ENCODE data around the gene PACS2. TPM values are rescaled to one million over a fixed set of nuclear protein-coding genes. Genes with fewer than 3 reads are reported as not detected.
"Not testable (repeated sequence)": the region's sequence is repeated elsewhere in the genome, so short reads cannot be mapped to it uniquely, and the experiment has no call there.

The PACS2 gene
- total and polyA plus RNA-seq, 2 donors (not counting 3 experiments of a cell fraction or from before 2014, with no cell fraction given): 52.7 to 86.3 TPM

DNA sequence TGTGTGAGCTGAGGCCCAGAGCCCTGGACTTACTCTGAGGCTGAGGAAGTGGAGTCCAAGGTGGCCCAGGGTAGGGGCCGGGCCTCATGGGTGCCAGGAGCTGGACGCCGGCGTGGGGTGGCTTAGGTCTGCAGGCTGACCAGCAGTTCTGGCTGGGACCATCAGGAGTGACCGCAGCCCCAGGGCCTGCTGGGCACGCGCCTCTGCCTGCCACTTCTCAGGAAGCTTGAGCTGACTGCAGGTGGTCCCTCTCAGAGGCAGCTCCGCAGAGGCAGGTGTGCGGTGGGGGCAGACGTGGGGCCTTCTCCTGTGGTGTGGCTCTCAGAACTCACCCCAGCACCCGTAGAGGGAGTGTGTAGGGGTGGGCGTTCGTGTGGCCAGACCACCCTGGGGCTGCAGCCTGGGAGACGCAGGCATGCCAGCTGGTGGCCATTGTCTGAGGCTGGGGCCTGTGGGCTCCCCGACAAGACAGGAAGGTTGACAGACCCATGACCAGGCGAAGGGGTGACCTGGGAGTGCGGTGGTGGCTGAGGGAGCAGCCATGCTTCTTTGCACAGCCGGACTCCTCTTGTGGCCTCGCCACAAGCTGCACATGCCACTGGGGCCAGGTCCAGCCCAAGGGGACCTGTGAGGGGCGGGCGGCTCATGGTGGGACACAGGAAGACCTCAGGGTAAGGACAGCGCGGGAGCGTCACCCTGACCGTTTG lies 43.7 kb downstream of the PACS2 start:
- no peak overlapping the region for H3K4me3 ChIP-seq (replicated peaks in 1 of 3; ENCODE audit: insufficient read depth in 1 of 3, low read depth in 1 of 3, low read length in 3 of 3)
- FAIRE-seq: no peak
- no peaks in the 10 kb centered on the region for H3K4me1 ChIP-seq (ENCODE audit: control insufficient read depth, extremely low read depth, insufficient read depth, low read length)
- H3K27me3 ChIP-seq (ENCODE audit: control insufficient read depth in 2 of 2, insufficient read depth in 2 of 2, low read length in 2 of 2): no peaks in the 10 kb centered on the region
- DNase-seq (ENCODE audit: low read depth, low spot score): no peak
- BruUV-seq (replicated peaks): no TSS peak
- no peak overlapping the region for H2AFZ ChIP-seq (ENCODE audit: low read depth, low read length)
- no peaks in the 10 kb centered on the region for H4K20me1 ChIP-seq (replicated peaks; ENCODE audit: control insufficient read depth, extremely low read depth, insufficient read depth, low read length)
- no peaks in the 10 kb centered on the region for H3K9me1 ChIP-seq (replicated peaks; ENCODE audit: control insufficient read depth, extremely low read depth, insufficient read depth, low read length)
- H3K27ac ChIP-seq (ENCODE audit: insufficient read depth, low read depth, low read length): no peak overlapping the region
- no peak overlapping the region for H3K4me2 ChIP-seq (ENCODE audit: insufficient read depth, low read length)
- TF ChIP-seq JUN (IDR thresholded peaks at IDR 0.05; ENCODE audit: borderline replicate concordance, insufficient read depth, insufficient read length, low read depth): no peak
- no peak overlapping the region for H3K9ac ChIP-seq (replicated peaks; ENCODE audit: extremely low read depth, insufficient read depth, low read length)
- intact Hi-C loops (cut with micrococcal nuclease): no loop called here
- CTCF ChIA-PET: no interaction called here
- no peaks in the 10 kb centered on the region for H3K79me2 ChIP-seq (ENCODE audit: control insufficient read depth, insufficient read depth, low read length)
- dilution Hi-C loops (cut with MboI; ENCODE audit: extremely low pct_ligation_motif_present, low sequenced_read_pairs): no loop called here
- H3K9me3 ChIP-seq (replicated peaks; ENCODE audit: control insufficient read depth, insufficient read depth, low read length): no peaks in the 10 kb centered on the region
- H3K36me3 ChIP-seq (ENCODE audit: control insufficient read depth in 2 of 2, extremely low read depth in 1 of 2, insufficient read depth in 2 of 2, low read length in 2 of 2): peaks cover 0 to 2% of the 10 kb centered on the region in 2 experiments
- POLR2A ChIA-PET: no interaction called here

DNA sequence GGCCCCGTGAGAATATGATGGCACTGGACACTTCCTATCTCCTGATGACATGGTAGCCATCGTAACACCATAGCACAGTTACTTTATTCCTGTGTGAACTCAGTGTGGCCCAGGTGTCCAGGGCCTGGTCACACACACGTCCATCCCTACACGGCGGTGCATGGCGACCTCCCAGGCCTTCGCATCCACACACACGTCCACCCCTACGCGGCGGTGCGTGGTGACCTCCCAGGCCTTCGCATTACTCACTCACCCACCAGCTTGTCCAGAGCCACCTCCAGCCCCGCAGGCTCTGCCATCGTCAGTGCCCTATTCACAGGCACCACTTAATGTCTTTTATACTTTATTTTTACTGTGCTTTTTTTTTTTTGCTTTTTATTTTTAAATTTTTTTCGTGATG lies 44.4 kb downstream of the PACS2 start:
- Histone ChIP-seq H3K36me3 (ENCODE audit: control insufficient read depth in 2 of 2, extremely low read depth in 1 of 2, insufficient read depth in 2 of 2, low read length in 2 of 2) (peaks cover 0 to 2% of the 10 kb centered on the region in 2 experiments), H3K9ac (replicated peaks; ENCODE audit: extremely low read depth, insufficient read depth, low read length) (no peak overlapping the region), H3K27me3 (ENCODE audit: control insufficient read depth in 2 of 2, insufficient read depth in 2 of 2, low read length in 2 of 2) (no peaks in the 10 kb centered on the region), H3K4me3 (replicated peaks in 1 of 3; ENCODE audit: insufficient read depth in 1 of 3, low read depth in 1 of 3, low read length in 3 of 3) (no peak overlapping the region), H3K4me1 (ENCODE audit: control insufficient read depth, extremely low read depth, insufficient read depth, low read length) (no peaks in the 10 kb centered on the region), H3K4me2 (ENCODE audit: insufficient read depth, low read length) (no peak overlapping the region), H2AFZ (ENCODE audit: low read depth, low read length) (no peak overlapping the region), H3K9me1 (replicated peaks; ENCODE audit: control insufficient read depth, extremely low read depth, insufficient read depth, low read length) (no peaks in the 10 kb centered on the region), H3K79me2 (ENCODE audit: control insufficient read depth, insufficient read depth, low read length) (no peaks in the 10 kb centered on the region), H3K9me3 (replicated peaks; ENCODE audit: control insufficient read depth, insufficient read depth, low read length) (no peaks in the 10 kb centered on the region), H4K20me1 (replicated peaks; ENCODE audit: control insufficient read depth, extremely low read depth, insufficient read depth, low read length) (no peaks in the 10 kb centered on the region), H3K27ac (ENCODE audit: insufficient read depth, low read depth, low read length) (no peak overlapping the region)
- no peak for DNase-seq (ENCODE audit: low read depth, low spot score)
- dilution Hi-C loops (cut with MboI; ENCODE audit: extremely low pct_ligation_motif_present, low sequenced_read_pairs): no loop called here
- no TSS peak for BruUV-seq (replicated peaks)
- CTCF ChIA-PET: no interaction called here
- TF ChIP-seq GATA2 (IDR thresholded peaks at IDR 0.05; ENCODE audit: insufficient read depth, insufficient read length, low read depth, low read length): no peak
- no peak for TF ChIP-seq JUN (IDR thresholded peaks at IDR 0.05; ENCODE audit: borderline replicate concordance, insufficient read depth, insufficient read length, low read depth)
- TF ChIP-seq POLR2AphosphoS5 (IDR thresholded peaks at IDR 0.05; ENCODE audit: insufficient read depth, low read depth, low read length): no peak
- no peak for TF ChIP-seq POLR2A (IDR thresholded peaks at IDR 0.05; ENCODE audit: low read depth, low read length)
- intact Hi-C loops (cut with micrococcal nuclease): no loop called here
- no peak for FAIRE-seq
- POLR2A ChIA-PET: no interaction called here

DNA sequence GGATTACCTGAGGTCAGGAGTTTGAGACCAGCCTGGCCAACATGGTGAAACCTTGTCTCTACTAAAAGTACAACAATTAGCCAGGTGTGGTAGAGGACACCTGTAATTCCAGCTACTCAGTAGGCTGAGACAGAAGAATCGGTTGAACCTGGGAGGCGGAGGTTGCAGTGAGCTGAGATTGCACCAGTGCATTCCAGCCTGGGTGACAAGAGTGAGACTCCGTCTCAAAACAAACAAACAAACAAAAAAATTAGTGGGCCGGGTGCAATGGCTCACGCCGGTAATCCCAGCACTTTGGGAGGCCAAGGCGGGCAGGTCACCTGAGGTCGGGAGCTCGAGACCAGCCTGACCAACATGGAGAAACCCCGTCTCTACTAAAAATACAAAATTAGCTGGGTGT lies 46.9 kb downstream of the PACS2 start:
- not testable (repeated sequence) for H3K9ac ChIP-seq (replicated peaks; ENCODE audit: extremely low read depth, insufficient read depth, low read length)

More for the DNA sequence above, 46.9 kb downstream of the PACS2 start:
- H3K9me1 ChIP-seq (replicated peaks; ENCODE audit: control insufficient read depth, extremely low read depth, insufficient read depth, low read length); intact Hi-C loops (cut with micrococcal nuclease); H3K36me3 ChIP-seq (ENCODE audit: control insufficient read depth in 2 of 2, extremely low read depth in 1 of 2, insufficient read depth in 2 of 2, low read length in 2 of 2); H3K79me2 ChIP-seq (ENCODE audit: control insufficient read depth, insufficient read depth, low read length); DNase-seq (ENCODE audit: low read depth, low spot score); H3K27me3 ChIP-seq (ENCODE audit: control insufficient read depth in 2 of 2, insufficient read depth in 2 of 2, low read length in 2 of 2); FAIRE-seq; H2AFZ ChIP-seq (ENCODE audit: low read depth, low read length); H3K4me1 ChIP-seq (ENCODE audit: control insufficient read depth, extremely low read depth, insufficient read depth, low read length); dilution Hi-C loops (cut with MboI; ENCODE audit: extremely low pct_ligation_motif_present, low sequenced_read_pairs); POLR2A ChIA-PET; H3K27ac ChIP-seq (ENCODE audit: insufficient read depth, low read depth, low read length); H3K4me2 ChIP-seq (ENCODE audit: insufficient read depth, low read length); BruUV-seq (replicated peaks); H3K9me3 ChIP-seq (replicated peaks; ENCODE audit: control insufficient read depth, insufficient read depth, low read length); H3K4me3 ChIP-seq (replicated peaks in 1 of 3; ENCODE audit: insufficient read depth in 1 of 3, low read depth in 1 of 3, low read length in 3 of 3); H4K20me1 ChIP-seq (replicated peaks; ENCODE audit: control insufficient read depth, extremely low read depth, insufficient read depth, low read length): not testable (repeated sequence)
- CTCF ChIA-PET: interaction anchor here (1.4 kb wide), 1 partner anchor 10 kb away, joined by 4 read pairs; no protein-coding TSS in a partner anchor
